Peyer's patch (tissue), 4 donors: Measurements from ENCODE around the gene MRM3.

Source experiments
- CTCF ChIP-seq, 6 experiments: fragments of 450-650 bp in 4 of 6; fragments of 200-600 bp in 2 of 6; sonication (generic) in 1 of 6; IDR thresholded peaks; one replicate each; pipeline ENCODE4 v1.5.1; 2017 to 2019; ENCODE audit warnings: antibody characterized with exemption in 6 of 6, mild to moderate bottlenecking in 3 of 6, moderate library complexity in 1 of 6
- POLR2A ChIP-seq, 2 donors: fragments of 450-650 bp; IDR thresholded peaks; one replicate each; pipeline ENCODE4 v1.5.1; 2017; ENCODE audit warnings: antibody characterized with exemption in 2 of 2, mild to moderate bottlenecking in 2 of 2, moderate library complexity in 2 of 2

DNA sequence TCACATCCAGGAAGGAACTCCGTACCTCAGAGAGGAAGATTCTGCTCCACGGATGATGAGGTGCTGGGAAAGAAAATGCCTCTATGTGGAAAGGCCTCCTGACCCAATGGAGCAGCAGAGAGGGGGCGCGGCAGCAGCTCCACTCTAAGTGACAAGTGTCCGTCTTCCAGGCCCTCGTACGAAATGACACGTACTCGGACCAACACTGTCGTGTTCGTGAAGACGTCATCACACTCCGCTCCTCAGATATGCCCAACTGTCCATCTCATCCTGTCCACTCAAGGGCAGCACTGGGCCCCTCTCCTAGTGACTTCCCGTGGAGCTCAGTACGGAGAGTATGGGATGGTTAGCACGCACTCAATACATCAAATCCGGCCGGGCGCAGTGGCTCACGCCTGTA lies 32.2 kb downstream of the MRM3 start:
- TF ChIP-seq CTCF (IDR thresholded peaks at IDR 0.05), result no peak
- no peak for TF ChIP-seq POLR2A (IDR thresholded peaks at IDR 0.05)
